CD4-positive, alpha-beta T cell (primary cell): ENCODE measurements around the gene GSTM1. TPM values are rescaled to one million over a fixed set of nuclear protein-coding genes. Genes with fewer than 3 reads are reported as not detected.

ENCODE experiments used
- ATAC-seq: fragments of 200-7000 bp; cut with Tn5 transposase; one replicate; pipeline ENCODE4 v1.10.0; 2022; ENCODE audit warnings: mild to moderate bottlenecking; ENCODE audit not compliant: poor library complexity
- CTCF ChIA-PET: fragments of 350-600 bp; sonication (Branson Sonifier 250); formaldehyde crosslinking; loops from one replicate; lab custom pipeline; 2021; ENCODE audit warnings: antibody characterized with exemption, inconsistent platforms; lab: Charles Lee
- POLR2A ChIA-PET: fragments of 350-600 bp; sonication (Branson Sonifier 250); formaldehyde crosslinking; loops from one replicate; lab custom pipeline; 2021; ENCODE audit warnings: antibody characterized with exemption, inconsistent platforms; lab: Charles Lee
- DNase-seq, 14 experiments: peaks; one replicate each; pipeline ENCODE4 v3.0.0-alpha.2; 2013 to 2020; ENCODE audit warnings: mixed read lengths in 2 of 14
- H3K27ac ChIP-seq, 2 donors: one replicate each; pipeline versions ENCODE4 v1.5.1 to v1.7.0; 2013; ENCODE audit warnings: low read length in 2 of 2, low read depth in 1 of 2, mild to moderate bottlenecking in 1 of 2
- H3K27me3 ChIP-seq, 2 experiments: 1 replicate in 1 of 2; 2 replicates in 1 of 2; pipeline versions ENCODE4 v1.6.1 to v1.7.0; 2013; ENCODE audit warnings: low read length in 2 of 2, control low read depth in 1 of 2, mild to moderate bottlenecking in 1 of 2, moderate library complexity in 1 of 2; ENCODE audit not compliant: insufficient read depth in 2 of 2, control insufficient read depth in 1 of 2
- H3K36me3 ChIP-seq: one replicate; pipeline ENCODE4 v1.6.1; 2013; ENCODE audit warnings: low read length, control low read depth; ENCODE audit not compliant: insufficient read depth
- H3K4me1 ChIP-seq: one replicate; pipeline ENCODE4 v1.6.1; 2013; ENCODE audit warnings: low read length, control low read depth; ENCODE audit not compliant: insufficient read depth
- H3K4me3 ChIP-seq: one replicate; pipeline ENCODE4 v1.5.1; 2013; ENCODE audit warnings: mild to moderate bottlenecking, low read length, moderate library complexity
- H3K9me3 ChIP-seq, 2 experiments: 1 replicate in 1 of 2; 2 replicates in 1 of 2; pipeline versions ENCODE4 v1.6.1 to v1.7.0; 2013; ENCODE audit warnings: low read length in 2 of 2, mild to moderate bottlenecking in 2 of 2, control low read depth in 1 of 2, moderate library complexity in 1 of 2; ENCODE audit not compliant: control insufficient read depth in 1 of 2, insufficient read depth in 1 of 2
- H3K27ac Mint-ChIP-seq: one replicate; pipeline ENCODE4 v1.8.0; 2020; ENCODE audit warnings: mixed read lengths
- H3K27me3 Mint-ChIP-seq: one replicate; pipeline ENCODE4 v1.8.0; 2021; ENCODE audit warnings: mixed read lengths
- H3K36me3 Mint-ChIP-seq: one replicate; pipeline ENCODE4 v1.8.0; 2021; ENCODE audit warnings: low read depth, mixed read lengths
- H3K4me1 Mint-ChIP-seq: one replicate; pipeline ENCODE4 v1.8.0; 2021; ENCODE audit warnings: low read depth, mixed read lengths
- H3K4me3 Mint-ChIP-seq: one replicate; pipeline ENCODE4 v1.8.0; 2020; ENCODE audit warnings: mild to moderate bottlenecking, mixed read lengths
- H3K9me3 Mint-ChIP-seq: one replicate; pipeline ENCODE4 v1.8.0; 2020; ENCODE audit warnings: mixed read lengths
- CTCF ChIP-seq: fragments of 200-600 bp; IDR thresholded peaks from one replicate; pipeline ENCODE4 v1.8.0; 2022; ENCODE audit warnings: antibody characterized with exemption, mild to moderate bottlenecking
- intact Hi-C, 2 experiments: fragments of 100-400 bp; cut with DNase I in 1 of 2; cut with micrococcal nuclease in 1 of 2; formaldehyde crosslinking; loops; one replicate each; pipeline versions ENCODE4 v1.15.1 to v1.9.0; 2023 to 2025; cut with DNase I, micrococcal nuclease
- total RNA-seq, 174 experiments: library from RNA in 2 of 174; stranded (reverse) in 2 of 174; gene quantifications; one replicate each; pipeline ENCODE4 v1.2.3 and lab custom pipeline; 2021 to 2026

GSTM1 gene
- total RNA-seq, 2 experiments from 2014 or later = 31.9 to 36.2 TPM

GRCh38 chr1:109728870-109729269 is 41.3 kb downstream of the GSTM1 start:
- ATAC-seq = no peak

GRCh38 chr1:109730666-109731065 is 43.0 kb downstream of the GSTM1 start:
- H3K36me3 Mint-ChIP-seq = peaks cover 14% of the 10 kb centered on the region
- no peaks in the 10 kb centered on the region for H3K36me3 ChIP-seq
- ATAC-seq (no peak), DNase-seq (no peak)
- POLR2A ChIA-PET = no interaction called here
- no peak overlapping the region for H3K27ac ChIP-seq
- H3K27ac Mint-ChIP-seq = no peak overlapping the region
- no peaks in the 10 kb centered on the region for H3K27me3 Mint-ChIP-seq
- H3K9me3 ChIP-seq = no peaks in the 10 kb centered on the region
- H3K4me1 ChIP-seq = no peaks in the 10 kb centered on the region
- TF ChIP-seq CTCF = no peak
- H3K27me3 ChIP-seq = peaks cover 0 to 3% of the 10 kb centered on the region in 2 experiments
- intact Hi-C loops = no loop called here
- H3K4me1 Mint-ChIP-seq = no peaks in the 10 kb centered on the region
- no peaks in the 10 kb centered on the region for H3K9me3 Mint-ChIP-seq
- H3K4me3 Mint-ChIP-seq = no peak overlapping the region
- no peak overlapping the region for H3K4me3 ChIP-seq
- CTCF ChIA-PET = no interaction called here

More at GRCh38 chr1:109728870-109729269, 41.3 kb downstream of the GSTM1 start:
- no peak for TF ChIP-seq CTCF
- Mint-ChIP-seq H3K27ac (no peak overlapping the region), H3K36me3 (no peaks in the 10 kb centered on the region), H3K9me3 (no peaks in the 10 kb centered on the region), H3K4me3 (no peak overlapping the region), H3K27me3 (no peaks in the 10 kb centered on the region), H3K4me1 (no peaks in the 10 kb centered on the region)
- H3K4me3 ChIP-seq = no peak overlapping the region
- H3K36me3 ChIP-seq = no peaks in the 10 kb centered on the region
- POLR2A ChIA-PET = no interaction called here
- H3K27me3 ChIP-seq = peaks cover 0 to 3% of the 10 kb centered on the region in 2 experiments
- DNase-seq = no peak
- H3K9me3 ChIP-seq = no peaks in the 10 kb centered on the region
- CTCF ChIA-PET = no interaction called here
- H3K4me1 ChIP-seq = no peaks in the 10 kb centered on the region
- intact Hi-C loops = no loop called here
- H3K27ac ChIP-seq = no peak overlapping the region

GRCh38 chr1:109732390-109732881 is 44.8 kb downstream of the GSTM1 start:
- Mint-ChIP-seq H3K36me3 (peaks cover 29% of the 10 kb centered on the region), H3K4me1 (no peaks in the 10 kb centered on the region), H3K4me3 (no peak overlapping the region), H3K9me3 (no peaks in the 10 kb centered on the region), H3K27me3 (no peaks in the 10 kb centered on the region), H3K27ac (no peak overlapping the region)
- ChIA-PET CTCF (no interaction called here), POLR2A (no interaction called here)
- no peaks in the 10 kb centered on the region for H3K9me3 ChIP-seq
- H3K4me3 ChIP-seq = no peak overlapping the region
- no peaks in the 10 kb centered on the region for H3K36me3 ChIP-seq
- H3K27ac ChIP-seq = no peak overlapping the region
- no peaks in the 10 kb centered on the region for H3K4me1 ChIP-seq
- DNase-seq = no peak
- intact Hi-C loops = no loop called here
- H3K27me3 ChIP-seq = no peaks in the 10 kb centered on the region
- ATAC-seq = no peak
- no peak for TF ChIP-seq CTCF
